Stomach smooth muscle (tissue), 2 donors: ENCODE results near the gene HEMK1.

Experiments used
- H3K27ac ChIP-seq: one replicate; pipeline ENCODE4 v1.7.0; 2013; ENCODE audit warnings: mild to moderate bottlenecking, low read length, inconsistent platforms
- H3K27me3 ChIP-seq, 2 donors: one replicate each; pipeline ENCODE4 v1.7.0; 2013; ENCODE audit warnings: low read length in 2 of 2; ENCODE audit not compliant: insufficient read depth in 2 of 2, control insufficient read depth in 1 of 2
- H3K36me3 ChIP-seq, 2 donors: one replicate each; pipeline ENCODE4 v1.7.0; 2013; ENCODE audit warnings: low read length in 2 of 2; ENCODE audit not compliant: control insufficient read depth in 2 of 2, insufficient read depth in 2 of 2
- H3K4me1 ChIP-seq: one replicate; pipeline ENCODE4 v1.7.0; 2013; ENCODE audit warnings: low read length; ENCODE audit not compliant: control insufficient read depth, insufficient read depth
- H3K4me3 ChIP-seq, 2 donors: one replicate each; pipeline ENCODE4 v1.7.0; 2013; ENCODE audit warnings: low read length in 2 of 2
- H3K9ac ChIP-seq, 2 donors: one replicate each; pipeline ENCODE4 v1.7.0; 2013; ENCODE audit warnings: low read length in 2 of 2, mild to moderate bottlenecking in 1 of 2
- H3K9me3 ChIP-seq, 2 donors: one replicate each; pipeline ENCODE4 v1.7.0; 2013; ENCODE audit warnings: low read length in 2 of 2; ENCODE audit not compliant: control insufficient read depth in 2 of 2
- donor health status: healthy.
- donor health status: Pancreatic carcinoma.

Gene HEMK1

DNA sequence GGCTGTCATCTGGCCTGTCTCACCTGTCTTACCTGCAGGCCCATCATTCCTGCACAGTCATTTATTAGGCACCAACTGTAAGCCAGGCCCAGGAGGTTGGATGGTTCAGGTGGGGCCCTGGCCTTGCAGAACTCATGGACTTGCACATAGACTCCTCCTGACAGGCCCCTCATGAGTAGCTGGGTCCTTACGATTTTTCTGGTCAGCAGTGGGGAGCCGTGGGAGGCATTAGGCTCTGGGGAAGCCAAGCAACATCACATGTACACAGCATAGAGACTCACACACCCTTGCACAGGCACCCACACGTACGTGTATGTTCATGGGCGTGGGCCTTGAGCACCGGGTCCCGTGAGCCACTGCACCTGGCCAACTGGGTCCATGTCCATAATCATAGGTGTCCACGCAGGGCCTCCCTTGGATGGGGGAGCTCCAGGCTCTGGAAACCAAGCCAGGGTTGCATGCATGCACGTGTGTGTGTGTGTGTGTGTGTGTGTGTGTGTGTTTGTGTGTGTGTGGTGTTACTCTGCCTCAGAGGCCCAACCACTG lies 21.9 kb downstream of the HEMK1 start:
- no peaks in the 10 kb centered on the region for H3K9me3 ChIP-seq
- H3K9ac ChIP-seq: no peak overlapping the region
- H3K27ac ChIP-seq: no peak overlapping the region
- peaks cover 15% of the 10 kb centered on the region for H3K4me1 ChIP-seq
- H3K27me3 ChIP-seq: no peaks in the 10 kb centered on the region
- no peak overlapping the region for H3K4me3 ChIP-seq
- no peaks in the 10 kb centered on the region for H3K36me3 ChIP-seq

DNA sequence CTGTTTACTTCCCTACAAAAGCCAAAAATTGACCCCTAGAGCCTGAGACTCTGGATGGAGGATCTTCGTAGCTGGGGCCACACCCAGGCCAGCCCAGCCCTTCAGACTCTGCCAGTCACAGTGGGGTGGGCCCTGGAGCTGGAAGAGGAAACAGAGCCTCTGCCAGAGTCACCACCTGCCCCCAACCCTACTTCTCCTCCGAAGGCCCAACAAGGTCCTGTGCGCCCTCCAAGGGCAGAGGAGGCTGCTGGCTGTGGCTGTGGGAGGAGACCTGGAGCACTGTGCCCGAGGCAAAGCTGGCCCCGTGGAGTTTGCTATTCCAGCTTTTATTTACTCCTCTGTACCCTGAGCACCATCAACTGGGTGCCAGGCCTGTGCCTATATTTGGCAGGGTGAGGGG lies 23.2 kb downstream of the HEMK1 start:
- Histone ChIP-seq H3K27me3 (no peaks in the 10 kb centered on the region), H3K9ac (no peak overlapping the region), H3K4me3 (no peak overlapping the region), H3K9me3 (no peaks in the 10 kb centered on the region), H3K27ac (no peak overlapping the region), H3K4me1 (peaks cover 15% of the 10 kb centered on the region), H3K36me3 (no peaks in the 10 kb centered on the region)

DNA sequence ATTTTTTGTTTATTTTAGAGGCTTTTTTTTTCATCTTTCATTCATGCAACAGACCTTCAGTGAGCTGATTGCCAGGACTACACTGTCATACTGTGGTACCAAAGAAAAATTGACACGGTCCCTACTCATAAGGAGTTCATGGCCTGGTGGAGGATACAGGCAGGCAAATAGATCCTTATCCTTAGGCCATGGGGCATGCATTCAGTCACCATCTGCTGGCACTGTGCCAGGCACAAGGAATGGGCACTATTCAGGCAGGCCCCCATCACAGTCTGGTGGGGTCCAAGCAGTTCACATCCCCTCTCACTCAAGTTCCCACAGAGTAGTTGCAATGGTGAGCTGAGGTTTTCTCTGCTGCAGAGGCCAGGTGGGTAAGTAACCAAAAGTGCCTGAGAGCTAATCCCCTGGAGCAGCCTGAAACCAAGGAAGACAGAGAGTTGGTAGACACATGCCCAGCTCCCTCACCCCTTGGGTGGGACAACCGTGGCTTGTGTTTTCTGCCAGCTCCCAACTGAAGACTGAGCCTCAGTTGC lies 25.0 kb downstream of the HEMK1 start:
- Histone ChIP-seq H3K4me3 (no peak overlapping the region), H3K27ac (no peak overlapping the region), H3K9ac (no peak overlapping the region), H3K36me3 (no peaks in the 10 kb centered on the region), H3K4me1 (peaks cover 18% of the 10 kb centered on the region), H3K27me3 (no peaks in the 10 kb centered on the region), H3K9me3 (no peaks in the 10 kb centered on the region)

DNA sequence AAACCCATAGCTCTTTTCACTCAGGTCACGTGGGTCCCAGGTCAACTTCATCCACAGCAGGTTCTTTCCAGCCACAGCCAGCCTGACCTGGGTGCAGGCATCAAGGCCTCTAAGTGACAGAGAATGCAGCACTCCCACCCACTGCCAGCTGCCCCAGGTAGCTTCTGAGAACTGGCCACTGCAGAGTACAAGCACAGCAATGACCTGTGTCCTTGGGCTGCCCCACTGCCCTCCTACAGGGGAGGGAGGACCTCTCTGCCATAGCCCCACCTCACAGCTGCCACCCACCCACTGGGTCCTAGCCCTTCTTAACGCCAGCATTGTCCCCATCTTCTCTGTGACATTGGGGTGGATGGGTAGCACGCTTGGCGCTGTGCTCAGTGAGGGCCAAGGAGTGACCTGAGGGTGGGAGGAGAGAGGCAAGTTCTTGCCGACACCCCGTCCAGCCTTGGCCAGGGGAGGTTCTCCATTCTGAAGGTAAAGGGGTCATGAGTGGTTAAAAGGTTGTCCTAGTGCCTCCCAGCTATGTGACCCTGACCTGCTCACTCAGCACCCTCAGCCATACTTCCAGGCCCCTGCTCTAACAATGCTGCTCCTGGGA lies 29.9 kb downstream of the HEMK1 start:
- Histone ChIP-seq H3K4me1 (peaks cover 44% of the 10 kb centered on the region), H3K36me3 (peaks cover 0 to 4% of the 10 kb centered on the region in 2 donors), H3K9me3 (no peaks in the 10 kb centered on the region), H3K4me3 (no peak overlapping the region), H3K27ac (no peak overlapping the region), H3K27me3 (no peaks in the 10 kb centered on the region), H3K9ac (no peak overlapping the region)

DNA sequence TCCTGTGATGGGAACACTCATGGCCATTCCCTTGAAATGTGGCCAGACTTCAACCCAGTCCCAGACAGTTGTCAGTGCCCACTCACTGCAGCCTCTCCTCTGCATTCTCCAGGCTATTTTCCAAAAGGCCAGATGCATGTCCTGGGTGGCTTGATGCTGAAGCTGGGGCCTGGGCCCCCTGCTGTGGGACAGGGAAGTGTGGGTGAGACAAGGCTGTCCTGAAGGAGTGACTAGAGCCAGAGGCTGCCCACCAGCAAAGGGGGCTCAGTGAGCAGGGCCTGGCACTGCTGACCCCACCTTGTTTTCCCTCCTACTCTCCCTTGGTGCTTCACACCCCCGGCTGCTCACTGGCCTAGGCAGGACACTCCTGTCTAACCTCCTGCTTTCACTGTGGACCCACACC lies 30.4 kb downstream of the HEMK1 start:
- Histone ChIP-seq H3K9ac (peak overlapping the region; percentile 73 to 78), H3K27ac (peak overlapping the region; percentile 99), H3K36me3 (peaks cover 3 to 7% of the 10 kb centered on the region in 2 donors), H3K9me3 (no peaks in the 10 kb centered on the region), H3K27me3 (no peaks in the 10 kb centered on the region), H3K4me3 (peak overlapping the region in 1 of 2 donors; percentile 47), H3K4me1 (peaks cover 41% of the 10 kb centered on the region)

DNA sequence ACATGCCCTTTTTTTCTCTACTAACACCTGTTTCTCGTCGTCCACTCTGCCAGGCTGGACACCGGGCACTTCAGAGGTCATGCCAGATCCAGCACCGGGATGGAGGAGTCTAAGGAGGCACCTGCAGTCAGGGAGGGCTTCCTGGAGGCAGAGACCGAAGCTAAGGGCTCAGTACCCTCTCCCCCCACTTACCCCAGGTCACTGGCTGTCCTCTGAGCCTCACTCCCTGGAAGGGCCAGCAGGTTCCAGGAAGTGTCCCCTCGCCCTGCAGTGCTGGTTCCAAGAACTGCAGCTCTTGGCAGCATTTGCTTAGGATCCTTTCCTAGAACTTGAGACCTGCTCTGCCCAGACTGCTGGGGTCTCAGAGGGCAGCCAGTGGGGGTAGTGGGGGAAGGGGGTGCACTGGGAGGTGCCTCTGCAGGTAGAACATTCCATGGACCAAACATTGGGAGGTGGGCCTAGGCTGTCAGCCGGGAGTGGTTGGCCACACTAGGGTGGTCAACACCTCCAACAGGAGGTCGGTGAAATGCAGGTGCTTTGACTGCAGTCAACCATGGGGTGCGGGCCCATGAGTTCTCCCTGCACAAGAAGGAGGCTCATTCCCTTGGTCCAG lies 30.9 kb downstream of the HEMK1 start:
- Histone ChIP-seq H3K4me3 (peak overlapping the region; percentile 44 to 47), H3K9ac (peak overlapping the region; percentile 73 to 78), H3K36me3 (peaks cover 7 to 9% of the 10 kb centered on the region in 2 donors), H3K27me3 (no peaks in the 10 kb centered on the region), H3K27ac (peak overlapping the region; percentile 99), H3K4me1 (peaks cover 42% of the 10 kb centered on the region), H3K9me3 (no peaks in the 10 kb centered on the region)

DNA sequence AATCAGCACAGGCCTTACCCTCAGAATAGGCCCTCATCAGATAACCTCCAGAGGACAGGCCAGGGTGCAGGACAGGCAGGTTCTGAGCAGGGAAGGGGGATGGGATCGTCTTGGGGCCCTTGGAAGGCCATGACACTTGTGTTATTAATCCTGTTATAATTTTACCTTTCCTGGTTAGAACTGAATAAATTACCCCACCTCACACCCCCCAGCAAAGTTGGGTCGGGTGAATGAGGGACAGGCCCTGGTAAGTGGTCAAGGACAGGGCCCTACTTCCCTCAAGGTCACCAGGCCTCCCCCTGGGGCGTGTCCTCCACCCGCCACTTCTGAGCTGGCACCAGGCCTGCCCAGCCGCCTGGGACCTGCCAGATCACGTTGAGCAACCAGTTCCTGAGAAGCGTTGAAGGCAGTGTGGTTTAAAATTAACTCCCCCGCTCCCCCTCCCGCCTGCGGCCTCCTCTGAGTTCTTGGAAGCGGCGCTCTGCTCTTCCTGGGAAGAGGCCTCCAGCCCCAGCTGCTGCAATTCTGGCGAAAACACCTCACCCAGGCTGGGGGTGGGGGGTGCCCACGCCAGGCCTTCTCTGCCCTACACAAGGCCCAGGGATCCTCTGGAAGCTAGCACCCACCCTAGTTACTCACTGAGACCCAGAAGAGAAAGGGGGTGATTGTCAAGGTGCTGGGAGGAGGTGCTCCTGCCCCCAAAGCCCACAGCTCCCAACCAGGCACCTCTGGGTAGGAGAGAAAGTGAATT lies 31.7 kb downstream of the HEMK1 start:
- H3K9me3 ChIP-seq: no peaks in the 10 kb centered on the region
- peaks cover 9 to 12% of the 10 kb centered on the region in 2 donors for H3K36me3 ChIP-seq
- H3K4me3 ChIP-seq: peak overlapping the region; percentile 47 to 64
- H3K27me3 ChIP-seq: no peaks in the 10 kb centered on the region
- H3K4me1 ChIP-seq: peaks cover 45% of the 10 kb centered on the region
- H3K9ac ChIP-seq: peak overlapping the region; percentile 78 to 88
- H3K27ac ChIP-seq: peak overlapping the region; percentile 99

DNA sequence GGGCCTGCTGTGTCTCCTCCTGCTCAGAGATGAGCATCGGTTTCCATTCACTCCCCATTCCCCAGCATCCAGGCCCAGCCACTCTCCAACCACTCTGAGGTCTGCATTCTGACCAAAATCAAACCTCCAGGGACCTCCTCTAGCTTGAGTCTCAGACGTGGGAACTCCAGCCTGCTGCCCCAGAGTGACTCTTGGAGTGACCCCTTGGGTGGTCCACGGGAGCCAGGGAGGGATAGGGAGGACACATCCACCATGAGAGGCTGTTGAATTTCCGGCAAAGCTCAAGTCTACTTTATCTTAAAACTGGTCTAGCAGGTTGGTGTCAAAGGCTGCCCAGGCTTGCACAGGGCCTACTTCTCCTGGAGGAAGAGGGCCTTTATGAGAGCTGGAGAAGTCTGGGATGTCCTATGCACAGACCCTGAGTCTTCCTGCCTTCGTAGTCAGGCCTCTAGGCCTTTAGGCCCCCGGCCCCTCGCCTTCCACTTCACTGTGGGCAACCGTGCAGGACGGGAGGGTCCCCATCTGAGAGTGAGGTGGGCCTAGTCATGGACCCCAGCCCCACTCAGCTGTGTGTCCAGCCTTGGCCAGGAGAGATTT lies 33.4 kb downstream of the HEMK1 start:
- Histone ChIP-seq H3K4me3 (peak overlapping the region in 1 of 2 donors; percentile 64), H3K9ac (peak overlapping the region; percentile 78 to 79), H3K4me1 (peaks cover 45% of the 10 kb centered on the region), H3K9me3 (no peaks in the 10 kb centered on the region), H3K27ac (peak overlapping the region; percentile 99), H3K27me3 (no peaks in the 10 kb centered on the region), H3K36me3 (peaks cover 13 to 18% of the 10 kb centered on the region in 2 donors)

DNA sequence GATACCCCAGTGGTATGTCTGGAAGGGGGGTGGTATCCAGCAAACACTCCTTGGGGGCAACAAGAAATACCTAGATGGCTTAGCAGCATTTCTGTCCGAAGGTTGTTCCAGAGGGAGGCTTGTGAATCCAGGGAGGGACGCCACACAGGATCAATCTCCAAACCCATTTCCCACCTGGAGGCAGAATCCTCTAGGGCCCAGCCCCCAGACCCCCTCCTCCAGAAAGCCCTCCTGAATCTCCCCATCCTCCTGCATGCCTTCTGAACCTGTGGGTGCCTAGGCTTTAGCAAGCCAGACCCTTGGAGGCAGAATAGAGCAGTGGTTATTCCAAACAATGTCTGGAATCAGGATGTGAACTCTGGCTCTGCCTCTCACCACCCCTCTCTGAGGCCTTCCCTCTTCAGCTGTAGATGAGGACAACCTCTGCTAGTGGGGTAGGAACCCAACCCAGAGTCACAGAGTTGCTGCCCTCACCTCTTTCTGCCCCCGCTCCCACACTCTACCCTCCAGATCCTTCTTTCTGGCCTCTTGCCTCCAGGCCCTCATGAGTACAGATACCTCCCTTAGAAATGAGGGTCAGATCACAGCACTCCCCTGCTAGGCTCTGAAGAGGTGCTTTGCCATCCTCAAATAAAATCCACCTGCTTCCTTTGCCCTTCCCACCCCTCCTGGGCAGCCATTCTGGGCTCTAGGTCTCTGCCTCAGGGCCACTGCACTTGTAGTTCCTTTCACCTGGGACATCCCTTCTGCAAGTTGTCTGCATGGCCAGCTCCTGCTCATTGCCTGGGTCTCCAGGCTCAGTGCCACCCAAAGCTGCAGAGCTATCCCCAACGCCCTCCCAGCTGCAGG lies 34.2 kb downstream of the HEMK1 start:
- peak overlapping the region; percentile 78 to 79 for H3K9ac ChIP-seq
- H3K4me3 ChIP-seq: no peak overlapping the region
- peak overlapping the region; percentile 99 for H3K27ac ChIP-seq
- H3K27me3 ChIP-seq: no peaks in the 10 kb centered on the region
- peaks cover 13 to 23% of the 10 kb centered on the region in 2 donors for H3K36me3 ChIP-seq
- peaks cover 48% of the 10 kb centered on the region for H3K4me1 ChIP-seq
- H3K9me3 ChIP-seq: no peaks in the 10 kb centered on the region
